Myocyte (in vitro differentiated cells): ENCODE data around the gene MYH11. TPM values are rescaled to one million over a fixed set of nuclear protein-coding genes. Genes with fewer than 3 reads are reported as not detected.
"Not testable (repeated sequence)": the region's sequence is repeated elsewhere in the genome, so short reads cannot be mapped to it uniquely, and the experiment has no call there.

Experiments used
- DNase-seq: peaks from one replicate; pipeline ENCODE4 v3.0.0-alpha.2; 2012; ENCODE audit warnings: low read depth
- total RNA-seq: library from RNA; depleted of rRNA; stranded (reverse); fragments of >200 nt; gene quantifications from 2 replicates; pipeline ENCODE4 v1.2.3, GENCODE V29; 2014

The MYH11 gene
- total RNA-seq, 1 donor from 2014 or later = 0.03 TPM

DNA sequence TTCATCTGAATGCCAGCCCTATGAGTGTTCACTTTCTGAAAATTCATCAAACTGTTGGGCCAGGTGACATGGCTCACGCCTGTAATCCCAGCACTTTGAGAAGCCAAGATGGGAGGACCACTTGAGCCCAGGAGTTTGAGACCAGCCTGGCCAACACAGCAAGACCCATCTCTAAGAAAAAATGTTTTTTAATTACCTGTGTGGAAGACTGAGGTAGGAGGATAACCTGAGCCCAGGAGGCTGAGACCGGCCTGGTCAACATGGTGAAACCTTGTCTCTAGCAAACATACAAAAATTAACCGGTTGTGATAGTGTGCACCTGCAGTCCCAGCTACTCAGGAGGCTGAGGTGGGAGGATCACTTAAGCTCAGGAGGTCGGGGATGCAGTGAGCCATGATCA is 10.3 kb downstream of the MYH11 start:
- DNase-seq = no peak

DNA sequence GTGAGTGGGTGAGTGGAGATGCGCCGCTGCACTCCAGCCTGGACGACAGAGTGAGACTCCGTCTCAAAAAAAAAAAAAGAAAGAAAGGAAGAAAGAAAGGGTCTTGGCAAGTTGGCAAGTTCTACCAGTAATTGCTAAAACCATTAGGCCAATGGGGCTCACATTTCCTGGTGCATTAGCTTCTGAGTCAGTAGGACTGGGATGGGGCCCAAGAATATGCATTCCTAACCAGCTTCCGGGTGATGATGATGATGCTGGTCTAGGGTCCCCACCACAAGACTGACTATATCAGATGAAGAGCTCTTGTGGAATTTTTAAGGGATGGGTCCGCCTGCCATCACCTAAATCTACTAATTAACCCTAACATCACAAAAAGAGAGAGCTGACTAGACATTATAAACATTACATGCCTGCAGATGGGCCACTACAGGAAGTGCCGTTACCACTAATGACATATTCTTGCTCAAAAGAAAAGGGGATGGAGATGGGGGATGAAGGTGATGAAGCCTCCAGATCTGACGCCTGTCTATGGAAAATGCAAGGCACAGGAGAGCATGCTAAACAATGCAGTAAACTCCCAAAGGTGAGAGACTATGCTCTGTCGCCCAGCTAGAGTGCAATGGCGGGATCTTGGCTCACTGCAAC is 13.1 kb downstream of the MYH11 start:
- no peak for DNase-seq

DNA sequence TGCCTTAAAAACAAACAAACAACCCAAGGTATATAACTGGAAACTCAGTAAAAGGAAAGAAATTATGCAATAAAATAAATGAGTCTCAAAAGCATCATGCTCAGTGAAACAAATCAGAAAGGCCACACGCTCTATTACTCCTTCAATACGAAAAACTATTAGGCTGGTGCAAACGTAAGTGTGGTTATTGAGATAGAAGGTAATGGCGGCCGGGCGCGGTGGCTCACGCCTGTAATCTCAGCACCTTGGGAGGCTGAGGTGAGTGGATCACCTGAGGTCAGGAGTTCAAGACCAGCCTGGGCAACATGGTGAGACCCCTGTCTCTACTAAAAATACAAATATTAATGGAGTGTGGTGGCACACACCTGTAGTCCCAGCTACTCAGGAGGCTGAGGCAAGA is 17.6 kb downstream of the MYH11 start:
- DNase-seq = not testable (repeated sequence)

DNA sequence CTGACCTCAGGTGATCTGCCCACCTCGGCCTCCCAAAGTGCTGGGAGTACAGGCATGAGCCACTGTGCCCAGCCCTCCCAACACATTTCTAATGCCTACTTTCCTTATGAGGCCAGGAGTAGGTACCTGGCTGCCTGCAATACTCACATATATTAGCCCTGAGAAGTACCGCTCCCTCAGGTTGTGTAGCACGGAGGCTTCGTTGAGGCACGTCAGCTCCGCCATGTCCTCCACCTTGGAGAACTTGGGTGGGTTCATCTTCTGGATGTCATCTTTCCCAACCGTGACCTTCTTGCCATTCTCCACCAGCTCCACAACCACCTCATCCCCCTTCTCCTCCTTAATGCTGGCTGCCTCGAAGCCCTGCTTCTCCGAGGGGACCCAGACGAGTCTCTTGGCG is 19.1 kb downstream of the MYH11 start:
- DNase-seq = no peak

DNA sequence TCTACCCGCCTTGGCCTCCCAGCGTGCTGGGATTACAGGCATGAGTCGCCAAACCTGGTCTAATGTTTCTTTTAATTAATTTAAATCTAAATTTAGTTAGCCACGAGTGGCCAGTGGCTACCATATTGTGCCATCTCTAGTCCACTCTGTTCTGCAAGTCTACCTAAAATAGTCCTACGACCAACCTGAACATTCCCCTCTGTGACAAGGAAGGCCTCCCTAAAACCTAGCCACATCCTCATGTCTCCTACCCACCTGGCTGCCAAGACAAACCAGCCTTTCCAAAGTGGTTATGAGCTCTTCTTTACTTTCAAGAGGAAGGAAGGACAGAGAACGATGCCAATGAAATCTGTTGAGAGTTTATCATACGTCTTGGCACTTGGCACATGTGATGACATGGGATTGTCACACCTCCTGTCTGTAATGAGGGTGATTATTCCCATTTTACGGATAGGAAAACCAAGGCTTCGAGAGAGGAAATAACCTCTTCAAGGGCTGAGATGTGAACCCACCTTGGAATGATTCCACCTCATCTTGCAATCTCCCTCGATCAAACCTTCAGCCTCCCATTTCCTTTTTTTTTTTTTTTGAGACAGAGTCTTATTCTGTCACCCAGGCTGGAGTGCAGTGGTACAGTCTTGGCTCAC is 19.7 kb downstream of the MYH11 start:
- no peak for DNase-seq

DNA sequence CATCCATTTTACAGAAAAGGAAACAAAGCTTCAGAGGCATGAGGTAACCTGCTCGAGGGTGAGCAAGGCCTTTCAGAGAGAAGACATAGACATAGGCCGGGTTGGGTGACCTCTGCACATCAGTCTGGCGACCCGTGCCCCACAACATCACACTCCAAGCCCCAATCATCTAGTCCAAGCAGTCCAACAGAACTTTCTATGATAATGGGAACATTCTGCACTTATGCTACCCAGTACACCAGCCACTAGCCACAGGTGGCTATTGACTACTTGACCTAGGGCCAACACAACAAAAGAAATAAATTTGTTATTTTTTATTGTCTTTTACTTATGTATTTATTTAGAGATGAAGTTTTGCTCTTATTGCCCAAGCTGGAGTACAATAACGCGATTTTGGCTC is 20.8 kb downstream of the MYH11 start:
- no peak for DNase-seq

DNA sequence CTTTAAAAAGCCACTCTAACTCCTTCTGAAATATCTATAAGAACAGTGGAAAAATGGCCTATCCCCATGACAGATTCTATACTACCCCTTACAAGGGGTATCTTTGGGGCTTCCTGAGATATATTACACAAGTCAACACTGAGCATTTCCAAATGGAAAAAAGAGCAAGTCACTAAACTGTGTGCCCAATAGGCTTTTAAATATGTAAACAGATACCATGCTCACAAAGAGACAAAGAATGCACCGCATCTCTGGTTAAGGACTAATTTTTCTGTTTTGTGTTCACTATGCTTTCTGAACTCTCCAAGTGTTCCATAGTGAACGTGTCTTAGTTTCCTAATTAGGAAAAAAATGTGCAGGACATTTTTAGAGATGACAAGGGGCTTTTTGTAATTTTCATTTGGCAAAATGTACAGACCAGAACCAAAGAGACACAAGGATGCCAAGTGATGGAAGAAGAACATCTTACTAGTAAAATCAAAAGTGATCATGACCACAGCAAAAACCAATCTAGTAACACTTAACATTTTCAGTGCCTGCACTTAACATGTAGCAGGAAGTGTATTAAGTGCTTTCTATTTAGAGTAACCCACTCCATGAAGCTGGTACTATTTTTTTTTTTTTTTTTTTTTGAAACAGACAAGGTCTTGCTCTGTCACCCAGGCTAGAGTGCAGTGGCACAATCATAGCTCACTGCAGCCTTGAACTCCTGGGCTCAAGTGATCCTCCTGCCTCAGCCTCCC is 21.5 kb downstream of the MYH11 start:
- no peak for DNase-seq

DNA sequence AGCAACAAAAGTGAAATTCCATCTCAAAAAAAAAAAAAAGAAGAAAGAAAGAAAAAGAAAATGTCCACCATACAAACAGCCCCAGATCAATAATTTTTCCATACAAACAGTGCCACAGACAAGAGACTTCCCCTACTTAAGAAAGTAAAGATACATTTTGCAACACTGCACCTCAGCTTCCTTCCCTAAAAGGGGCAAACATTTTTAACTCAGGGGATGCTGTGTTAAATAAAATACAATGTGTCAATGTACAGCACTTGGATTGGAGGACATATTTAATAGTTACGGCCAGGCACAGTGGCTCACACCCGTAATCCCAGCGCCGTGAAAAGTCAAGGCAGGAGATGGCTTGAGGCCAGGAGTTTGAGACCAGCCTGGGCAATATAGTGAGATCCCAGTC is 22.3 kb downstream of the MYH11 start:
- DNase-seq = no peak

DNA sequence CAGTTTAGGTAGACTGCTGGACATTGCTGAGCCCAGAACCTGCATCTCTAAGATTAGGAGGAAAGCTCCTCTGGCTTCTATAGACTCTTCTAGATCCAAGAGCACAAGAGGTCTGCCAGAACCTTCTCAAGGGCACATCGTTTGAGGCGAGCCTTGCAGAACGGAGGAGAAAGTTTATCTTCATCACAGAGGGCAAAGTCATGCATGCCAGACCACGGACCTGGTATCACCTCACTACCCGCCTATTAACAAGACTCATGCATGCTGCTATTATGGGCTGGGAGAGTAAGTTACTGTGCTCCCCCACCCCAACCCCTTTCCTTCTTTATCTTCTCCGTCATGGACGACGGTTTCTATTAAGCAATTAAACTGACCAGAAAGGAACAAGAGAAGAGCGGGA is 23.3 kb downstream of the MYH11 start:
- no peak for DNase-seq

DNA sequence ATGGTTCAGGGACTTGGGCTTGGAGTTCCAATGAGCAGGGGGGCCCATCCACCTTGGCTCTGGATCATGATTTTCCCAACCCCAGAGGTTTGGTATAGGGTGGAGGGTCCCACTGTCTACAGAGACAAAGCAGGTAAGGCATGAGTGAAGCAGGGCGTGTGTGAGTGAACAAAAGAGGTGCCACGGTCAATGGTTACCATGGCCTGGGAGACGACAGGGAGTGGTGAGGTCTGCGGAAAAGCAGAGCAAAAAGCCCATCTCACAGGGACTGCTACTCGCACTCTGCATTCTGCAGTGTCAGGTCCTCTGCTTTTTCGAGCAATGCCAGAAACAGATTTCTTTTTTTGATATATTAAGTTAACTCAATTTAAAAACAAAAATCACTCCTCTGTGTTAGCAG is 24.6 kb downstream of the MYH11 start:
- DNase-seq = no peak

DNA sequence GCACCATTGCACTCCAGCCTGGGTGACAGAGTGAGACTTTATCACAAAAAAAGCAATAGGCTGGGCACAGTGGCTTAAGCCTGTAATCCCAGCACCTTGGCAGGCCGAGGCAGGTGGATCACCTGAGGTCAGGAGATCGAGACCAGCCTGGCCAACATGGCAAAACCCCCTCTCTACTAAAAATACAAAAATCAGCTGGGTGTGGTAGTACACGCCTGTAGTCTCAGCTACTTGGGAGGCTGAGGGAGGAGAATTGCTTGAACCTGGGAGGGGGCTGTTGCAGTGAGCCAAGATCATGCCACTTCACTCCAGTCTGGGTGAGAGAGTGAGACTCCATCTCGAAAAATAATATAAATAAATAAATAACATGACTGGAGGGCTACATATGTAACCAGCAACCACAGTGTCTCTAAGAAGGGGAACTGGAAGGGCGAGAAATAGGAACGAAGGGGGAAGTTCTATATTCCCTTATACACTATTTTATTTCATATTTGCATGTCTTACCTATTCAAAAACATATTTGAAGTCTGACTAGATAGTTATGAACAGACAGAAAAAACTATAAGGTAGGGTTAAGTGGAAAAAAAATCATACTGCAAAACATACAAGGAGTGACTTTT is 25.9 kb downstream of the MYH11 start:
- no peak for DNase-seq

DNA sequence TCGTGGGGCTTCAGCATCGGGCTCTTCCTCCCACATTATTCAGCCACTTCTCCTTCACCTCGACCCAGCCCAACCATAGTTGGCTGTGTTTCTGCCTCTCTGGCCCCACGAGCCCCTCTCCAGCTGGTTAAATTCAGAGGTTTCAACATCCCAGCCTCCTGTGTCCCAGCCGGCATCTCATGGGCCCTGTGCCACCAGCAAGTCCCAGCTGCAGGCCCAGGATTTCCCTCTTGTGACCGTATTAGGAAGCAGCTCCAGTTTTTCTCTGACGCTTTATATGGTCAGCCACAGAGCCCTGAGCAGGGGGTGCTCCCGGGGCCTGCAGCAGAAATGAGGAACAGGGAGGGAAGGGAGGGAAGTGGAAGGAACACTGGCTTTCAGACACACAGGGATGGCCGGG is 27.4 kb downstream of the MYH11 start:
- DNase-seq = peak; percentile 18

DNA sequence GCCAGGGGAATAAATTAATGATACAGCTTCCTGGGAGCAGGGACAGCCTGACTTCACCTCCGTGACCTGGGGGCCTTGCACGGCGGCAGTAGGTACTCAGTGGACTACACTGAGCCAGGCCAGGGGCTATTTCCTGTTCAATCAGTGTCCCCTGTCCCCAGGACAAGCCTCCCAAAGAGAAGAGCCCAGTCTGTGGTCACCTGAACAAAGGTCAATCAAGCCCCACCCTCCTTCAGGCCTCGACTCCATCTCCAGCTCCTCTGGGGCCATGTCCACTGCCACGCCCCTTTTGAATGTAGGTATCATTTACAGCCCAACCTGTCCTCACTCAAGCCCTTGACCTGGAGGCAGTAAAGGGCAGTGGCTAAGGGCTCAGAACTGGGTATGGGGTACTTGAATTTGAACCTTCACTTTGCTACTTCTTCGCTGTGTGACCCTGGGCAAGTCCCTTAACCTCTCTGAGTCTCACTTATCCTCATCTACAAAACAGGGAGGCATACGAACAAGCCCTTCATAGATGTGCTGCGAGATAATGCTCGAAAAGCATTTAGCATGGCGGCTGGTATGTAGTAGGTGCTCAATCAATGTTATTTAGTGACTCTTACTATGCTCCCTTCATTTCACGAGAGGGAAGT is 29.0 kb downstream of the MYH11 start:
- no peak for DNase-seq

DNA sequence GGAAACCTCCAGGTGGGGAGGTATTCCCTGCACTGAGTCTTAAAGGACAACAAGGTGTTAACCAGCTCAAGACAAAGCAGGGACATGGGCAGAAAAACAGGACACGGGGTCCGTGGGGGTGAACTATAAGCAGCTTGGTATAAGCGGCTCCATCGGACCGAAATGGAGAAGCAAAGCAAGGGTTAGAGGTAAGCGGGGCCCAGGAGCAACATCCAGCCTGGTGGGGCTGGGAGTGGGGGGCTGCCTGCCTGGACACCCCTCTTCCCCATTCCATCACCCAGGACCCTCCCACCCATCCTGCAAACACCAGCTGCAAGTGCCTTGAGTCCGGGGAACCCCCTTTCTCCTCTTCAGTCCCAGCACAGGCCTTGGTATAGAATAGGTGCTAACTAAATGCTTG is 29.5 kb downstream of the MYH11 start:
- no peak for DNase-seq

DNA sequence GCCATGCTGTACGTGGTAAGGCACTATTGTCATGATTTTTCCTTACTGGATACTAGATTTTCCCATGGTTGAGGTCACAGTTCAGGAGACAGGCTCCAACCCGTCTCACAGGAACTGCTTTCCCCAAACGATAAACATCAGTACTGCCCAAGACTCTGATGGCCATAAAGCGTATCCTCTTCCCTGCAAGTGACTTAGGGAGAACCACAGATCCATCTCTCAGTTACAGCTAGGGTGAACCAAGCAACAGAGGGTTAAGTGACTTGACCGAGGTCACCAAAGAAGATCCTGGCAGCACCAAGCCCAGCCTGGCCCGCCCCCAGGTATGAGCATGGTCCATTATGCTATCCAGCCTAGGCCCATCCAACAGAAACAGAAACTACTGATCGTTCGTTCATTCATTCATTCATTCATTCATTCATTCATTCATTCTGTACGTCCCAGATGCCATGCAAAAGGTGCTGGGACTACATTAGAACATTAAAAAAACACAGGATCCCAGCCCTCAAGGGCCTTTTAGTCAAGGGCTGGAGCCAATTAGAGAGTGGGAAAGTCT is 31.0 kb downstream of the MYH11 start:
- no peak for DNase-seq

DNA sequence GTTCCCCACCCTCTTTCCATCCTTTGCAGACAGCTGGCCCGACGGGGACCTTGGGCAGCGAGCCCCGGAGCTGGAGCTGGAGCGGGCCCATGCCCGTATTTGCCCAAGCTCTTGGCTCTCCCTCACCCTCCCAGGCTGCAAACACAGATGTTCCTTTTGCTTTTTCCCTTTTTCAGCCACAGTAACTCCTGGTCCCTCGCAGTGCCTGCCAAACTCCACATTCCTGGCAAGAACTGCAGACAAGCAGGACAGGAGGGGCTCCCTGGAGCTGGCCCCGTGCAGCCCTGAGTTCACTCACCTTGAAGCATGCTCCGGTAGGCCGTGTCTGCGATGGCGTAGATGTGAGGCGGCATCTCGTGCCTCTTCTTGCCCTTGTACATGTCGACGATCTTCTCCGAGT is 33.9 kb downstream of the MYH11 start:
- no peak for DNase-seq

DNA sequence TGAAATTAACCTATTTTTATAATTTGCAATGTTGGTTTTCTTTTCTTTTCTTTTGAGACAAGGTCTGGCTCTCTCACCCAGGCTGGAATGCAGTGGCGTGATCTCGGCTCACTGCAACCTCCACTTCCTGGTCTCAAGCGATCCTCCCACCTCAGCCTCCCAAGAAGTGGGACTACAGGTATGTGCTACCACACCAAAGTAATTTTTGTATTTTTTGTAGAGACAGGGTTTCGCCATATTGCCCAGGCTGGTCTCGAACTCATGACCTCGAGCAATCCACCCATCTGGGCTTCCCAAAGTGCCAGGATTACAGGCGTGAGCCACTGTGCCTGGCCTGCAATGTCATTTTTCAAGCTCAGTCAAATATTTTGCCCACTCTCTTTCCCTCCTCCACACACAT is 36.0 kb downstream of the MYH11 start:
- DNase-seq = no peak

DNA sequence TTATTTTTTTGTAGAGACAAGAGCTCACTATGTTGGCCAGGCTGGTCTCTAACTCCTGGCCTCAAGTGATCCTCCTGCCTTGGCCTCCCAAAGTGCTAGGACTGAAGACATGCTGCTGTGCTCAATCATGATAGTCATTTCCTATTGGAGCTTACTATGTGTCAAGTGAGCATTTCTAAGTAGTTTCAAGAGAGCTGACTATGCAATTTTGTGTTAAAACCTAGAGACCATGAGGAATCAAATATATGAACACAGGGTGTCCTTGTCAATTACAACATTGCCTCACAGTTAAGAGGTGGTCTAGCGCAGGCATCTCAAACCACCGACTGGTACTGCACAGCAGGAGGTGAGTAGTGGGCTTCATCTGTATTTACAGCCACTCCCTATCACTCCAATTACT is 37.8 kb downstream of the MYH11 start:
- no peak for DNase-seq

DNA sequence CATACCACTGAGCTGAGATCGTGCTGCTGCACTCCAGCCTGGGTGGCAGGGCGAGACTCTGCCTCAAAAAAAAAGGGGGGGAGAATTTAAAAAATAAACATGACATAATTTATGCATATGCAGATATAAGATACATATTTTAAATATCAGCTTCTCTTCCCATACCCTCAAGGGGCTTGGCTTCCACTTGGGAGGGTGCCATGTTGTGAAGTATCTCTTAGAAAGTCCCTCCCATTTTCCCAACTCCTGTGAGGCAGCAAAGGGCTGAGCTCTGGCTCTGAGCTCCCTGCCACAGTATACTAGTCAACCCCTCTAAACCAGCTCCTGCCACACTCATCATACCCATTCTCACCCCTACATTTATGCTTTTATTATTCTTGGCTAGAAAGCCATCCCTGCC is 39.4 kb downstream of the MYH11 start:
- DNase-seq = no peak

DNA sequence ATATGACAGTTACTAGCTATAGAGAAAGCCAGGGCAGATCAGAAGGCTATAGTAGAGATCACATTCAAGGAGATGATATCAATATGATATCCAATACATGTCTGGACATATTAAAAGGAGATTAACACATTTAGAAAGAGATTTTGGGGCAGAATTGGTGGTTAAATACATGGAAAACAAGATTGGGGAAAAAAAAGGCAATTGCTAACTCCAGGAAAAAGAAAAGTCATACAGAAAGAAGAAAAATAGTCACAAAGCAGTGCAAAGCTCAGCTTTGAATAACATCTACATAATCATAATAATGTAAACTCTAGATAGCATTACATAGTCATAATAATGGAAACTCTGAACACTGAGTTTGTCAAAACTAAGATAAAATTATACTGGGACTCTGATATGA is 40.6 kb downstream of the MYH11 start:
- no peak for DNase-seq

DNA sequence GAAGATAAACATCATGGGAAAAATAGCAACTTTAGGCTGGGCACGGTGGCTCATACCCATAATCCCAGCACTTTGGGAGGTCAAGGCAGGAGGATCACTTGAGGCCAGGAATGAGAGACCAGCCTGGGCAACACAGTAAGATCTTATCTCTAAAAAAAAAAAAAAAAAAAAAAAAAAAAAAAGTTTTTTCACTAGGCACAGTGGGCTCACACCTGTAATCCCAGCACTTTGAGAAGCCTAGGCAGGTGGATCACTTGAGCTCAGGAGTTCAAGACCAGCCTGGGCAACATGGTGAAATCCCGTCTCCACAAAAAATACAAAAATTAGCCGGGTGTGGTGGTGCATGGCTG is 44.5 kb downstream of the MYH11 start:
- not testable (repeated sequence) for DNase-seq
